K562 (cell line): ENCODE measurements around the gene DHTKD1. TPM values are rescaled to one million over a fixed set of nuclear protein-coding genes. Genes with fewer than 3 reads are reported as not detected.

Experiments used
- ARID2 ChIP-seq: fragments of 450-650 bp; IDR thresholded peaks from 2 replicates; pipeline ENCODE4 v1.6.1; 2017; ENCODE audit warnings: antibody characterized with exemption, mild to moderate bottlenecking
- CHD1 ChIP-seq: fragments of 200-600 bp; sonication (generic); IDR thresholded peaks from one replicate; pipeline ENCODE4 v1.6.1; 2012; ENCODE audit warnings: mild to moderate bottlenecking, moderate library complexity, low read length, inconsistent platforms
- CTCFL ChIP-seq: IDR thresholded peaks from 2 replicates; pipeline ENCODE4 v1.6.1; 2011; ENCODE audit warnings: borderline replicate concordance, low read depth, mild to moderate bottlenecking, moderate library complexity, low read length; ENCODE audit not compliant: insufficient read depth, poor library complexity, severe bottlenecking
- E4F1 ChIP-seq: fragments of 250-450 bp; sonication (Bioruptor Pico); IDR thresholded peaks from 2 replicates; pipeline ENCODE4 v1.5.0; 2021; ENCODE audit warnings: mild to moderate bottlenecking, borderline replicate concordance
- FOXP4 ChIP-seq: sonication (generic); formaldehyde crosslinking; IDR thresholded peaks from 2 replicates; pipeline ENCODE4 v1.8.0; 2022; ENCODE audit warnings: mild to moderate bottlenecking, missing genetic modification reagents, borderline replicate concordance
- IRF9 ChIP-seq: fragments of 450-650 bp; IDR thresholded peaks from 2 replicates; pipeline ENCODE4 v1.6.1; 2016; ENCODE audit warnings: missing biosample characterization, missing genetic modification characterization
- MIER1 ChIP-seq: fragments of 450-650 bp; IDR thresholded peaks from 2 replicates; pipeline ENCODE4 v1.6.1; 2016; ENCODE audit warnings: antibody characterized with exemption, mild to moderate bottlenecking, low read depth
- MLX ChIP-seq, 2 experiments: fragments of 450-650 bp in 1 of 2; sonication (generic) in 1 of 2; formaldehyde crosslinking; conservative IDR thresholded peaks; 2 replicates each; pipeline versions ENCODE4 v1.4.0 to v1.8.1; 2020 to 2022; ENCODE audit warnings: mild to moderate bottlenecking in 1 of 2, missing genetic modification reagents in 1 of 2
- NCOA1 ChIP-seq: fragments of 450-650 bp; IDR thresholded peaks from 2 replicates; pipeline ENCODE4 v1.6.1; 2016; ENCODE audit warnings: low read depth
- NCOR1 ChIP-seq: fragments of 450-650 bp; IDR thresholded peaks from 2 replicates; pipeline ENCODE4 v1.6.1; 2016; ENCODE audit warnings: mild to moderate bottlenecking, moderate library complexity
- PTBP1 ChIP-seq: fragments of 200-400 bp; formaldehyde crosslinking; IDR thresholded peaks from 2 replicates; pipeline ENCODE4 v1.6.1; 2017; ENCODE audit warnings: low read depth, low read length
- SAFB2 ChIP-seq: fragments of 200-400 bp; formaldehyde crosslinking; IDR thresholded peaks from 2 replicates; pipeline ENCODE4 v1.6.1; 2018; ENCODE audit warnings: borderline replicate concordance, low read length, low read depth, moderate library complexity; ENCODE audit not compliant: severe bottlenecking
- SETDB1 ChIP-seq: IDR thresholded peaks from one replicate; pipeline ENCODE4 v1.6.1; 2012; ENCODE audit warnings: low read length, control low read depth, inconsistent platforms
- TCF15 ChIP-seq: fragments of 250-450 bp; sonication (Bioruptor Pico); IDR thresholded peaks from 2 replicates; pipeline ENCODE4 v1.8.0; 2022; ENCODE audit warnings: moderate library complexity, mild to moderate bottlenecking, inconsistent platforms
- ZNF212 ChIP-seq: fragments of 450-650 bp; formaldehyde crosslinking; IDR thresholded peaks from 2 replicates; pipeline ENCODE4 v1.4.0; 2020; ENCODE audit warnings: mild to moderate bottlenecking
- ZNF324 ChIP-seq: fragments of 250-450 bp; sonication (Bioruptor Pico); IDR thresholded peaks from 2 replicates; pipeline ENCODE4 v1.4.0; 2020; ENCODE audit warnings: mild to moderate bottlenecking
- ZNF444 ChIP-seq: fragments of 250-450 bp; sonication (Bioruptor Pico); IDR thresholded peaks from 2 replicates; pipeline ENCODE4 v1.4.0; 2020; ENCODE audit warnings: mild to moderate bottlenecking, moderate library complexity
- ZNF695 ChIP-seq: fragments of 450-650 bp; formaldehyde crosslinking; IDR thresholded peaks from 2 replicates; pipeline ENCODE4 v1.4.0; 2020; ENCODE audit warnings: mild to moderate bottlenecking, moderate library complexity
- polyA plus RNA-seq, 8 experiments: library from polyadenylated mRNA; depleted of rRNA in 4 of 8; stranded (reverse) in 5 of 8; unstranded in 3 of 8; fragments of >200 nt; fragmentation: Nextera tagmentation in 2 of 8; fragmentation: Illumina TruSeq in 1 of 8; extraction: Ambion mirVana in 2 of 8; extraction: Trizol in 1 of 8; gene quantifications; 2 replicates each; pipeline versions ENCODE4 v1.2.1 to v1.2.3, GENCODE V29; 2011 to 2014; ENCODE audit warnings: inconsistent platforms in 1 of 8, missing spikeins in 1 of 8
- total RNA-seq, 7 experiments: library from RNA; depleted of rRNA in 6 of 7; stranded (reverse); fragments of >200 nt in 6 of 7; fragmentation: Illumina TruSeq in 2 of 7; extraction: Trizol in 2 of 7; gene quantifications; 2 replicates each; pipeline versions ENCODE4 v1.2.1 to v1.2.3, GENCODE V29; 2011 to 2021; ENCODE audit warnings: low replicate concordance in 1 of 7

The DHTKD1 gene
- total and polyA plus RNA-seq, 9 of the 15 experiments (the other 6 are each of a cell fraction or from before 2014, with no cell fraction given) = 3.1 to 19.7 (median 6.8) TPM

- TF ChIP-seq TCF15 (CRISPR knock-in tag) (no peak), CHD1 (no peak), MLX (CRISPR knock-in tag; conservative IDR thresholded peaks at IDR 0.05) (no peak), FOXP4 (CRISPR knock-in tag) (peak; percentile 80; the same call in 1 of the 2 replicates), ZNF212 (no peak), CTCFL (peak; percentile 27), NCOR1 (no peak; the same call in 1 of the 2 replicates), IRF9 (tag) (no peak), PTBP1 (no peak), ZNF695 (CRISPR knock-in tag) (no peak), SAFB2 (no peak), MIER1 (no peak), SETDB1 (no peak), E4F1 (CRISPR knock-in tag) (no peak), ARID2 (no peak), ZNF324 (CRISPR knock-in tag) (no peak), ZNF444 (CRISPR knock-in tag) (no peak), NCOA1 (no peak)
Observed at GRCh38 chr10:12068449-12069269, at the start of gene DHTKD1 (continued).
